Measurements from ENCODE around the gene LINC00632. TPM values are rescaled to one million over a fixed set of nuclear protein-coding genes. Genes with fewer than 3 reads are reported as not detected.

The LINC00632 gene
- total and polyA plus RNA-seq, 11 donors, result 4.7 to 716 (median 55.8) TPM

DNA sequence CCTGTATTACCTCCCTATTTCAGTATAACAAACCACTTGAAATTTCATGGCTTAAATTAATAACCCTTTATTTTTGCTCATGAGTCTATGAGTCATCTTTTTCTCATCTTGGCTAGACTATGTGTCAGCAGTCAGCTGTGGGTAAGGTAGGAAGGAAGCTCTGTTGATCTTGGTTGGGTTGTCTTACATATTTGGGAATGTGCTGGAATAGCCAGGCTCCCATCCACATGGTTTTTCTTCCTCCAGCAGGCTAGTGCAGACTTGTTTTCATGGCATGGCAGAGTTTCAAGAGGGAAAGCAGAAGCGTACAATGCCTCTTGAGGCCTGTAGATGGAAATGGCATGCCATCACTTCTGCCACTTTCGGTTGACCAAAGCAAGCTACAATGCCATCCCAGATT lies 89.7 kb downstream of the LINC00632 start:
- Histone ChIP-seq H3K9me3 (no peaks in the 10 kb centered on the region), H3K4me1 (no peaks in the 10 kb centered on the region), H3K36me3 (no peaks in the 10 kb centered on the region), H3K27ac (no peak overlapping the region), H3K27me3 (no peaks in the 10 kb centered on the region), H3K4me3 (no peak overlapping the region)
- no peak for ATAC-seq
- no peak for DNase-seq
- 76 to 91% (median 80%) methylated on average over 2 of the region's 2 CpGs for WGBS, 4 donors
- no peak for TF ChIP-seq POLR2A (IDR thresholded peaks at IDR 0.05)
- intact Hi-C loops (cut with DNase I), result no loop called here

DNA sequence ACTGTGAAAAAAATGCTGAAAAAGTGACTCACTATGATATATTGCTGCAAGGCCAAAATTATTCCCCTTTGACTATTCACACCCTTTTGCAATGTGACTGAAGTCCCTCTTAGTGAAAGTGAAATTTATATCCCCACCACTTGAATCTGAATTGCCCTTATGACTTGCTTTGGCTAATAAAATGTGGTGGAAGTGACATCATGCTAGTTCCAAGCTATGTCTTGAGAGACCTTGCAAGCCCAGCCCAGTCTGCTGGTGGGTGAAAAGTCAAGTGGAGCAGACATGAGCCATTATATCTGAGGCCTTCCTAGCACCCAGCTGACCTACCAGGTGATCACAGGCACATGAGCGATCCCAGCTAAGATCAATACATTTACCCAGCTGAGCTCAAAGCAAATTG lies 94.7 kb downstream of the LINC00632 start:
- H3K36me3 ChIP-seq, result no peaks in the 10 kb centered on the region
- peaks cover 0 to 5% (median 0%) of the 10 kb centered on the region in 12 donors for H3K9me3 ChIP-seq
- DNase-seq, result no peak
- H3K27ac ChIP-seq, result no peak overlapping the region
- TF ChIP-seq POLR2A (IDR thresholded peaks at IDR 0.05) (no peak), CTCF (IDR thresholded peaks at IDR 0.05) (no peak)
- intact Hi-C loops (cut with DNase I), result no loop called here
- no peak overlapping the region for H3K4me3 ChIP-seq
- ATAC-seq, result no peak
- no peaks in the 10 kb centered on the region for H3K27me3 ChIP-seq
- 88 to 100% (median 90%) methylated on average over 1 of the region's 1 CpG for WGBS, 4 donors
- H3K4me1 ChIP-seq, result no peaks in the 10 kb centered on the region

GRCh38 chrX:140815868-140816267 lies 106.3 kb downstream of the LINC00632 start:
- ATAC-seq (no peak), DNase-seq (no peak)
- H3K4me3 ChIP-seq, result no peak overlapping the region
- no peaks in the 10 kb centered on the region for H3K36me3 ChIP-seq
- H3K27me3 ChIP-seq, result peaks cover 0 to 8% (median 0%) of the 10 kb centered on the region in 9 donors
- TF ChIP-seq CTCF (IDR thresholded peaks at IDR 0.05) (no peak), POLR2A (IDR thresholded peaks at IDR 0.05) (no peak)
- no peak overlapping the region for H3K27ac ChIP-seq
- peaks cover 0 to 31% (median 0%) of the 10 kb centered on the region in 12 donors for H3K9me3 ChIP-seq
- no peaks in the 10 kb centered on the region for H3K4me1 ChIP-seq
- intact Hi-C loops (cut with DNase I), result no loop called here
- WGBS, 4 donors, result 29 to 42% (median 34%) methylated on average over 6 of the region's 6 CpGs

DNA sequence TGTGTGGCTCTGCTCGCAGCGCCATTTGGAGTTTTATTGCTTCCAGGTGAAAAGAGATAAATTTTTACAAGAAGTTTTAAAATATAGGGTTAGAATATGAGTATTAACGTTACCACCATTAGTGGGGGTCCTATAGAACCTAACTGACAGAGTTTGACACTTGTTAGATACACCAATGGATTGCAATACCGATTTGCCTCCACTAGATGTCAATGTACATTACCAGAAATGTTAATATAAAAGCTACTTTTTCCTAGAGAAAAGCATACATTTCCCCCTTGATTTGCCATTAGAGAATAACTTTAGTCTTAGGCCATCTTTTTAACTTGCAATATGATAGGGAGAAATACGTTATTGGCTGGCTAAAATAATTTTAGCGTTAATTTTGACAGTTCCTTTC lies 108.4 kb downstream of the LINC00632 start:
- no peak overlapping the region for H3K4me3 ChIP-seq
- DNase-seq, result no peak
- H3K27me3 ChIP-seq, result peaks cover 0 to 8% (median 0%) of the 10 kb centered on the region in 9 donors
- no peak overlapping the region for H3K27ac ChIP-seq
- WGBS, 4 donors, result 31 to 37% (median 33%) methylated on average over 6 of the region's 6 CpGs
- H3K36me3 ChIP-seq, result no peaks in the 10 kb centered on the region
- peaks cover 0 to 15% (median 0%) of the 10 kb centered on the region in 12 donors for H3K9me3 ChIP-seq
- peak in 10 of 12 donors; percentile 18 to 54 (median 32) for TF ChIP-seq CTCF (IDR thresholded peaks at IDR 0.05)
- no peak for TF ChIP-seq POLR2A (IDR thresholded peaks at IDR 0.05)
- no peak for ATAC-seq
- intact Hi-C loops (cut with DNase I), result no loop called here
- H3K4me1 ChIP-seq, result no peaks in the 10 kb centered on the region

DNA sequence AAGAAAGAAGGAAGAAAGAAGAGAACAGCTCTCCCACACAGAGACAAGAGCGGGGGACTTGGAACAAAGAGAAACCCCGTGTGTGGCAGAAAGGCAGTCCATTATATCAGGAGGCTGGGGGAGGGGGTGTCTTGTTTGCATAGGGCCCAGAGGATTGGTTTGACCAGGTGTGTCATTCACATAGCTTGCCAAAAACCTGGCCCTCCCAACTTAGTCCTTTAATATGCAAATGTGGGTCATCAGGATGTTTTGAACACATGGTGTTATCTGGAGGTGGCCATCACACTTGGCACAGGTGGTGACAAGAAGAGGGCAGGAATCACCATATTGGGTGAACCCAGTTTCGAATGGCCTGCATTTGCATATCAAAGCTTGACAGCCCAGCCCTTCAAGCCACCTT lies 111.7 kb downstream of the LINC00632 start:
- intact Hi-C loops (cut with DNase I), result no loop called here
- 51 to 68% (median 54%) methylated on average over 3 of the region's 3 CpGs for WGBS, 4 donors
- peaks cover 0 to 8% (median 0%) of the 10 kb centered on the region in 9 donors for H3K27me3 ChIP-seq
- H3K9me3 ChIP-seq, result no peaks in the 10 kb centered on the region
- DNase-seq, result no peak
- ATAC-seq, result no peak
- no peak overlapping the region for H3K27ac ChIP-seq
- no peak overlapping the region for H3K4me3 ChIP-seq
- TF ChIP-seq CTCF (IDR thresholded peaks at IDR 0.05) (no peak), POLR2A (IDR thresholded peaks at IDR 0.05) (no peak)
- H3K4me1 ChIP-seq, result no peaks in the 10 kb centered on the region
- no peaks in the 10 kb centered on the region for H3K36me3 ChIP-seq

Data from heart left ventricle (tissue), 16 donors.